HepG2 (cell line): Measurements from ENCODE around the gene CLEC10A. TPM values are rescaled to one million over a fixed set of nuclear protein-coding genes. Genes with fewer than 3 reads are reported as not detected.

Experiments used
- ATF1 ChIP-seq: IDR thresholded peaks from 2 replicates; pipeline ENCODE4 v1.6.1; 2016; ENCODE audit warnings: mild to moderate bottlenecking, control low read depth
- BCL6 ChIP-seq: IDR thresholded peaks from 2 replicates; pipeline ENCODE4 v1.6.1; 2016; ENCODE audit warnings: missing genetic modification reagents, missing compliant biosample characterization
- CEBPG ChIP-seq: IDR thresholded peaks from 2 replicates; pipeline ENCODE4 v1.6.1; 2016
- HIVEP1 ChIP-seq: sonication (generic); formaldehyde crosslinking; IDR thresholded peaks from 2 replicates; pipeline ENCODE4 v1.4.0; 2020; ENCODE audit warnings: mild to moderate bottlenecking, missing genetic modification reagents
- HOMEZ ChIP-seq: IDR thresholded peaks from 2 replicates; pipeline ENCODE4 v1.6.1; 2016; ENCODE audit warnings: low read depth
- JDP2 ChIP-seq: sonication (generic); formaldehyde crosslinking; IDR thresholded peaks from 2 replicates; pipeline ENCODE4 v1.8.1; 2022; ENCODE audit warnings: missing genetic modification reagents, borderline replicate concordance
- MIER3 ChIP-seq: IDR thresholded peaks from 2 replicates; pipeline ENCODE4 v1.6.1; 2016; ENCODE audit warnings: missing compliant biosample characterization, borderline replicate concordance
- NFAT5 ChIP-seq: sonication (generic); formaldehyde crosslinking; IDR thresholded peaks from 2 replicates; pipeline ENCODE4 v1.4.0; 2020; ENCODE audit warnings: missing genetic modification reagents
- REST ChIP-seq, 2 experiments: IDR thresholded peaks; 2 replicates each; pipeline ENCODE4 v1.6.1; 2011 to 2012; ENCODE audit warnings: low read length in 2 of 2, borderline replicate concordance in 1 of 2, low read depth in 1 of 2, mild to moderate bottlenecking in 1 of 2, moderate library complexity in 1 of 2
- SKI ChIP-seq: fragments of 450-650 bp; IDR thresholded peaks from one replicate; pipeline ENCODE4 v1.6.1; 2018; ENCODE audit warnings: mild to moderate bottlenecking; ENCODE audit not compliant: partially characterized antibody
- YY1 ChIP-seq: IDR thresholded peaks from 2 replicates; pipeline ENCODE4 v1.6.1; 2011; ENCODE audit warnings: low read length, low read depth, moderate library complexity, mild to moderate bottlenecking; ENCODE audit not compliant: insufficient read depth, insufficient replicate concordance
- ZNF382 ChIP-seq: sonication (generic); formaldehyde crosslinking; IDR thresholded peaks from 2 replicates; pipeline ENCODE4 v1.5.0; 2020; ENCODE audit warnings: missing genetic modification reagents, mild to moderate bottlenecking, borderline replicate concordance
- ZNF513 ChIP-seq: sonication (generic); formaldehyde crosslinking; conservative IDR thresholded peaks from 2 replicates; pipeline ENCODE4 v1.5.0; 2020; ENCODE audit warnings: missing genetic modification reagents
- ZNF530 ChIP-seq: sonication (generic); formaldehyde crosslinking; IDR thresholded peaks from 2 replicates; pipeline ENCODE4 v1.5.0; 2020; ENCODE audit warnings: low read depth, mild to moderate bottlenecking, missing genetic modification reagents
- ZNF746 ChIP-seq: sonication (generic); formaldehyde crosslinking; IDR thresholded peaks from 2 replicates; pipeline ENCODE4 v1.8.0; 2022; ENCODE audit warnings: mild to moderate bottlenecking, missing genetic modification reagents
- ZNF775 ChIP-seq: sonication (generic); formaldehyde crosslinking; IDR thresholded peaks from 2 replicates; pipeline ENCODE4 v1.4.0; 2020; ENCODE audit warnings: missing genetic modification reagents, mild to moderate bottlenecking, moderate library complexity, borderline replicate concordance
- ZSCAN9 ChIP-seq: IDR thresholded peaks from 2 replicates; pipeline ENCODE4 v1.6.1; 2016; ENCODE audit warnings: borderline replicate concordance
- polyA plus RNA-seq, 8 experiments: library from polyadenylated mRNA; depleted of rRNA in 3 of 8; stranded (reverse) in 7 of 8; unstranded in 1 of 8; fragments of >200 nt; fragmentation: Illumina TruSeq in 4 of 8; extraction: Trizol in 4 of 8; gene quantifications; 2 replicates each; pipeline versions ENCODE4 v1.2.1 to v1.2.3, GENCODE V29; 2011 to 2016; ENCODE audit warnings: low read depth in 4 of 8, missing spikeins in 1 of 8, mixed read lengths in 1 of 8; ENCODE audit not compliant: insufficient read depth in 1 of 8
- total RNA-seq, 5 experiments: library from RNA; depleted of rRNA; stranded (reverse); fragments of >200 nt; fragmentation: Illumina TruSeq; extraction: Trizol; gene quantifications; 2 replicates each; pipeline ENCODE4 v1.2.3, GENCODE V29; 2016; ENCODE audit warnings: low read depth in 1 of 5

The CLEC10A gene
- total and polyA plus RNA-seq, 2 of the 13 experiments (the other 11 are each of a cell fraction or from before 2014, with no cell fraction given) = 0.33 TPM; not detected in 1

GRCh38 chr17:7035591-7036368, 44.3 kb downstream of the CLEC10A start, which contains the start of gene SLC16A13 (continued):
- TF ChIP-seq REST (IDR thresholded peaks at IDR 0.05; ENCODE audit: borderline replicate concordance in 1 of 2, low read depth in 1 of 2, low read length in 2 of 2) (0 out of 4 replicates have a peak, but pooled peaks of 1 of the 2 experiments have one; percentile 45), ZSCAN9 (no peak), ATF1 (CRISPR knock-in tag) (no peak), HIVEP1 (CRISPR knock-in tag) (peak; percentile 58; the same call in 1 of the 2 replicates), HOMEZ (CRISPR knock-in tag) (no peak), MIER3 (peak; percentile 51; the same call in 1 of the 2 replicates), ZNF775 (CRISPR knock-in tag) (no peak), SKI (no peak), ZNF513 (CRISPR knock-in tag) (no peak), ZNF382 (CRISPR knock-in tag) (no peak), NFAT5 (CRISPR knock-in tag) (no peak), ZNF530 (CRISPR knock-in tag) (no peak), CEBPG (CRISPR knock-in tag) (no peak), ZNF746 (CRISPR knock-in tag) (no peak), BCL6 (CRISPR knock-in tag) (no peak), YY1 (peak; percentile 5), JDP2 (CRISPR knock-in tag) (no peak)
